Dermis lymphatic vessel endothelial cell (primary cell): ENCODE data around the gene PCLAF. TPM values are rescaled to one million over a fixed set of nuclear protein-coding genes. Genes with fewer than 3 reads are reported as not detected.

Source experiments
- total RNA-seq: library from RNA; depleted of rRNA; stranded (reverse); fragments of >200 nt; gene quantifications from 2 replicates; pipeline ENCODE4 v1.2.1, GENCODE V29; 2014

PCLAF gene, protein sequence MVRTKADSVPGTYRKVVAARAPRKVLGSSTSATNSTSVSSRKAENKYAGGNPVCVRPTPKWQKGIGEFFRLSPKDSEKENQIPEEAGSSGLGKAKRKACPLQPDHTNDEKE
- total RNA-seq: 11.7 and 28.6 TPM in 2 replicates

DNA sequence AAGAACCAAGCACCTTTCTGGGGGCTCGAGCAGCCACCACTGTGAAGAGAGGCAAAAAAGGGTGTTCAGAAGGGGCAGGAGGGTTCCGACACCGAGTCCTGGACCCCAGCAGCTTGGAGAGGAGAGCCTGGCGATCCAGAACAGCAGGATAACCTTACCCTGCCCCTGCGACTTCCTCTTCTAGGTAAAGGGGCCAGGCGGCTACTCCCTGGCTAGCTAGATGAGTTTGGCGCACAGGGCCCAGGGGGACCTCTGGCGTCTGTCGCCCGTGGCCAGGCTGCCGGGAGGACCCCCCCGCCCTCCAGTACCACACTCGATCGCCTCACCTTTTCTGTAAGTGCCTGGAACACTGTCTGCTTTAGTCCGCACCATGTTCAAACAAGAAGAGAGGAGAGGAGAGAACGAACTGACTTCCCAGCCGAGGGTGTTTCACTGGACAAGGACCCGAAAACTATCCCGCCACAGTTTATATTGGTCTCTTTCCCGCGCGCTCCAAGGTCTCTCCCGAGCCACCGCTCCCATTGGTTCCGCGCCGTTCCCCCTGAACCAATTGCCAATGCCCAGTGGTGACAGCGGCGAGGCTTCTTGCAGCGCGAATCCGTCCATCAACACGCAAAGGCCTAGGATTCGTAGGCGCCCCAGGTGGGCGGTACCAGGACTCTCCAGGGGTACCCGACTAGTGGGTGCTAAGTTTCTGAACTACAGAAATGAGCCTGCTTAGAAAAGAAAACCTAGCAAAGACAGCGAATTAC, at the start of gene PCLAF:
Gene PCLAF (minus strand): TSS at position 442 of the 752 bp plus-strand sequence. CDS start 70 bp downstream, at position 372.

DNA sequence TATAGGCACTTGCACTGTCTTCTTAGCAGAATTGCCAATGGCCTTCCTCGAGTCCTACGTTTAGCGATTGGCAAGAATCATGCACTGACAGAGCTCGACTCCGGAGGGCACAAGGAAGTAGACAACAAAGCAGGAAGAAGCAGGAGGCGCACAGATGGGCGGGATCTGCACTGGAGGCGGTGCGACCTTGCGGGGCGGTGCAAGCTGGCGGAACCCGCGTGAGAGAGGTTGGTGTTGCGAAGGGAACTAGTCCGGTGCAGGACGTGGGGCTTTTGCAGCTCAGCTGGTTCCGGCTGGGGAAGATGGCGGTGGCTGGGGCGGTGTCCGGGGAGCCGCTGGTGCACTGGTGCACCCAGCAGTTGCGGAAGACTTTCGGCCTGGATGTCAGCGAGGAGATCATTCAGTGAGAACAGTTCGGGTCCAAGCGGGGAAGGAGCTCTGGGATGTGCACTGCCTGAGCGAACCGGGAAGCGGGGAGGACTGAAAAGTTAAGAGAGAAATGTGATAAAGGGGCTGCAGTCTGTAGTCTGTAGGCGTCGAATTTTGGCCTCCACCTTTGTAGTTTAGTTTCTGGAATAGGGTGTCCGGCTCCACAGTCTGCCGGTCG, 6.4 kb upstream of the PCLAF start, which contains the start of gene TRIP4:
Gene TRIP4 (plus strand): TSS at position 275 of the 607 bp plus-strand sequence. CDS start 28 bp downstream, at position 303.

DNA sequence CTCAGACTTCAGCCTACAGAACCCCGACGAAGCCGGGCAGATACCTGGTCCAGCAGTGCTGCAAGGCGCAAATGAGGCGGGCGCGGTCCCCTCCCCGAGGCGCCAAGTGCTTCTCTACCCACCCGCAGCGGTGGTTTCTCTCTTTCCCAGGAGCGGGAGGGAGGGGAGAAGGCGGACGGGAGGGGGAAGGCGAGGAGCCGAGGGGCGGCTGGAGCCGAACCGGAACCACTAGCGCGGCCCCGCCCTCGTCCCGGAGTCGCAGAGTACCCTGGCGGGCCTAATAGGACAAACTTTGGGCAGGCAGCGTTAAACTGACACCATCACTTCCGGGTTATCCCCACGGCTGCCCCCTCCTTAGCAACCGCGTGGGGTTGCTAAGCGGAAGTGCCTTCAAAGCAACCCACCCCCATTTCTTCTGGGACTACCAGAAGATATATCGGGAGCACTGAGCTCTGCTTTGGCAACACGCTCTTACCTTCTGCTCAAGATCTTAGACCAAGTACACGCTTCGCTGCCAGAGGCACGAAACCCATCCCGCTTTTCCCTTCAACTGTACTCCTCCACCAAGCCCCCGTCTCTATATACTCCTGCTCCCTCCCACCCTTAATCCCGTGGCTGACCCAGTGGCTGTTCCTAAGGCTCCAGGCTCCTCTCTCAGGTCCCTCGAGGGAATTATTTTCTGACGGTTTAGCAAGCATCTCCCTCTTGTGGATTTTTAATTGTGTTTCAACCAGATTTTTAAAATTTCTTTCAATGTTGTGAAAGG, 25.1 kb downstream of the PCLAF start, which contains the start of gene CSNK1G1:
Gene CSNK1G1 (minus strand): TSS at position 230 of the 766 bp plus-strand sequence. CDS start 55,674 bp downstream, outside the sequence.

Other genes with a start within 250 kb of the PCLAF start
- 0.11 and 0.17 TPM in 2 replicates for gene SNX22, start 229.7 kb downstream of the PCLAF start, total RNA-seq
- 851 and 883 TPM in 2 replicates for gene PPIB, start 218.4 kb downstream of the PCLAF start, total RNA-seq
- gene CSNK1G1, start 25.3 kb downstream of the PCLAF start, total RNA-seq: 17.4 and 25.2 TPM in 2 replicates
- 11.4 and 12.9 TPM in 2 replicates for gene TRIP4, start 6.4 kb upstream of the PCLAF start, total RNA-seq
- gene ZNF609, start 79.1 kb upstream of the PCLAF start, total RNA-seq: 15.3 and 16.8 TPM in 2 replicates